Right ventricle myocardium inferior (tissue), 1 donor: ENCODE measurements around the gene HIRA. TPM values are rescaled to one million over a fixed set of nuclear protein-coding genes. Genes with fewer than 3 reads are reported as not detected.

Source experiments
- ATAC-seq: fragments of 200-7000 bp; cut with Tn5 transposase; one replicate; pipeline ENCODE4 v1.9.1; 2020; ENCODE audit warnings: mild to moderate bottlenecking, moderate library complexity
- DNase-seq: peaks from one replicate; pipeline ENCODE4 v3.0.0; 2021; ENCODE audit errors: missing footprints
- intact Hi-C: fragments of 100-400 bp; cut with DNase I; formaldehyde crosslinking; loops from one replicate; pipeline ENCODE4 v1.11.0; 2022
- total RNA-seq: library from RNA; stranded (reverse); fragmentation: NEBNext Ultra II Directional; extraction: Animal tissue kit (Norgen Biotek cat#: 25700); gene quantifications from one replicate; pipeline ENCODE4 v1.2.1, GENCODE V29; 2021
- donor health status: DM: no; HTN: yes; CAD: no; lungs with severe emphysema.

The HIRA gene
- total RNA-seq, 1 donor from 2014 or later: 17.4 TPM

GRCh38 chr22:19429950-19430889 lies 1.3 kb downstream of the HIRA start:
- intact Hi-C loops: loop anchor here (5.0 to 10.0 kb wide), 3 partner anchors 138 to 642 kb away; partner anchors contain the start of genes CLTCL1 and ESS2
- no peak for ATAC-seq

DNA sequence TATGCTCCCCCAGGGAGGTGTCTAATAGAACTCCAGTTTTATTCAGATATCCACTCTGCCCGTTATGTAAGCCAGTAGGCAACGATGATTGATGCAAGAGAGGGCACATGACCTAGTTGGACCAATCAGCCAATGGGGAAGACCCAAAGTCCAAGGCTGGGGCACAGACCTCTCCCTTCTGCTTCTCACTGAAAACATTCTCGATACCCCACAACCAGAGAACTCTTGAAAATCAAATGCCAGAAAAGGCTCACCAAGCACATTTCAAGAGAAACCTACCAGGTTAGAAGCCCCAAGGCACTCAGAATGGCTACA lies 7.4 kb downstream of the HIRA start:
- no peak for DNase-seq
- intact Hi-C loops: no loop called here

More at GRCh38 chr22:19429950-19430889, 1.3 kb downstream of the HIRA start:
- no peak for DNase-seq

GRCh38 chr22:19422440-19423301 lies 8.9 kb downstream of the HIRA start:
- DNase-seq (no peak), ATAC-seq (no peak)
- intact Hi-C loops: no loop called here

More for the DNA sequence above, 7.4 kb downstream of the HIRA start:
- no peak for ATAC-seq

DNA sequence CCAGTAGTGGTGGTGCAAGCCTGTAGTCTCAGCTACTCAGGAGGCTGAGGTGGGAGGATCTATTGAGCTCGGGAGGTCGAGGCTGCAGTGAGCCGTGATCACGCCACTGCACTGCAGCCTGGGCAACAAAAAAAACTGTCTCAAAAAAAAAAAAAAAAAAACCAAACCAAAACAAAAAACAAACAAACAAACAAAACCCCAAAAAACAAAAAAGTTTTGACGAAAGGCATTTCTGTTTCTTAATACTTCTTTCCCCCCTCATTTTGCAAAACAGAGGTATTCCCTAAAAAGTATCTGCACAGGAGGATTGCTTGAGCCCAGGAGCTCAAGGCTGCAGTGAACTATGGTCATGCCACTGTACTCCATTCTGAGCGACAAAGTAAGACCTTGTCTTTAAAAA lies 11.2 kb downstream of the HIRA start:
- intact Hi-C loops: no loop called here
- no peak for ATAC-seq
- DNase-seq: no peak

DNA sequence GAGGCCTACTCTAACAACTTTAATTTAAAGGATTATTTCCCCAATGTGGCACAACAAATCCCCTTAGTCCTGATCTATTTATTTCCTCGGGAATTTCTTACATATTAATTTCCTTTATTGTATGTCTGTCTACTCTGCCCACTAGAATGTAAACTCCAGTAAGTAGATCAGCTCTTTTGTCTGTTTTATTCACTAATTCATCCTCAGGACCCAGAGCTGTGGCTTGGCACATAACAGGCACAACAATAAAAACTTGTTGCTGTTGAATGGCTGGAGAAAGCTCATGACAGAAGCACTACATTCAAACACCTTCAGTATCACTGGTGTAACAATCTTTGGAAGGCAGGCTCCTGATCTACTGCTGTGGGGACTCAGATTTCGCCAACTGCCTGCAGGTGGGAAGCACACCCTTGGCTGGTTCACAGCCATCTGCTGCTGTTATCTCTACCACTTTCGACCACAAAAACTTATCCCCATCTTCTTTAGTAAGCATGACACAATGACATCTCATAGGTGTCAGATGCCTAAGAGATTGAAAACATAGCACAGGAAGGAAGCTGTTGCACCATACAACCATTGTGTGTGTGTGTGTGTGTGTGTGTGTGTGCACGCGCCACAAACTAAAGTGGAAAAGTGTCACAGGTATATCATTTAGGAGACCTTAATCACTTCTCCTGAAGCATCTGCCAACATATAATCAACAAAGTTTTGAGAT lies 11.9 kb downstream of the HIRA start:
- intact Hi-C loops: no loop called here
- DNase-seq: no peak

GRCh38 chr22:19419086-19419463 lies 12.5 kb downstream of the HIRA start:
- no peak for ATAC-seq
- intact Hi-C loops: no loop called here
- DNase-seq: no peak

More for the DNA sequence above, 11.9 kb downstream of the HIRA start:
- ATAC-seq: no peak

GRCh38 chr22:19412923-19413322 lies 18.6 kb downstream of the HIRA start:
- no peak for DNase-seq
- ATAC-seq: no peak
- intact Hi-C loops: no loop called here

DNA sequence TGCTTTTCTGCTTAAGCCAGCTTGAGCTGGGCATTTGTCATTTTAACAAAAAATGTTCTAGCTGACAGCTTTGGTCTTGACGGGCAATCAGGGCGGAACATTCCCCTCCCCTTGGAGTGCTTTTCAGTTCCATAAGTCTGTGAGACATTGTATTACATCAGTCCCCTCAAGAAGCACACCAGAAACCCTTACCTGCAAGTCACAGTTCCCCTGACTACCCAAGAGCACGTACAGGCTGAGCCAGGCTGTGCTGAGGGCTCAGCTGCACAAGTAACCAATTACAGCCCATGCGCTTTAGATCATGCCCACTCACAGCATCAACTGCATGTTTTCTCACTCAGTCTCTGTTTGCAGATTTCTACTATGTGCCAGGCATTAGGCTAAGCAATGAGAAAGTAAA lies 19.1 kb downstream of the HIRA start:
- DNase-seq (no peak), ATAC-seq (no peak)
- intact Hi-C loops: no loop called here

GRCh38 chr22:19411690-19412045 lies 19.9 kb downstream of the HIRA start:
- DNase-seq: no peak
- intact Hi-C loops: no loop called here
- peak; percentile 43 for ATAC-seq

DNA sequence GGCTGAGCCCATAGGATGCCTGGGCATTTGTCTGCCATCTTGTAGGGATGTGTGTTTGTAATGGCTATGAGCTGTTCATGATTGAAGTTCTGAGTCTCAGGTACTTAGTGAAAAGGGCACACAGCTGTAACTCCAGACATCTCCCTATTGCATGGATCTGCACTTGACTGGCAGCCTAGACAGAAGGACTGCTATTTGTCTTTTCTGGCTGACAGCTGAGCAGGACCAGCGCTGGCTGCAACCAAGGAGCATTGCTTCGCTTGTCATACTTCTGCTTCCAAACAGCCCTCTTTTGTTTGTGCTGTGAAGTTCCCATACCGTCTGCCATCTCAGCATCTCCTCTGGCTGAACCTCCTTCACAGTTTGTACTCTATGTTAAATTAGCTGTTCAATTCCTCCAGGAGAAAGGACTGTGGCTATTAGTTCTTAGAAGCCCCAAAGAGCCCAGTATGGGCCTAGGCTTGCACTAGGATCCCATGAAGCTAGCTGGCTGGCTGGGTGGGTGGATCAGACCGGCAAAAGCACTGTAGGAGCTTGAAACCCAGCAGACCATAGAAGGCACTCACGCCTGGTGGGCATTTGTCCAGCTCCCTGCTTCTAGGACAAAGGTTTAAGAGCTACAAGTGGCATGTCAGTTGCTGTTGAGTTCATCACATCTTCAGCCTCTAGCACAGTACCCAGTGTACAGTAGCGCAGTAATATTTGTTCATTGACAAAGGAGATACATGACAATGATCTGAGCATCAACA lies 20.4 kb downstream of the HIRA start:
- intact Hi-C loops: no loop called here
- DNase-seq: no peak
- ATAC-seq: peak; percentile 61

DNA sequence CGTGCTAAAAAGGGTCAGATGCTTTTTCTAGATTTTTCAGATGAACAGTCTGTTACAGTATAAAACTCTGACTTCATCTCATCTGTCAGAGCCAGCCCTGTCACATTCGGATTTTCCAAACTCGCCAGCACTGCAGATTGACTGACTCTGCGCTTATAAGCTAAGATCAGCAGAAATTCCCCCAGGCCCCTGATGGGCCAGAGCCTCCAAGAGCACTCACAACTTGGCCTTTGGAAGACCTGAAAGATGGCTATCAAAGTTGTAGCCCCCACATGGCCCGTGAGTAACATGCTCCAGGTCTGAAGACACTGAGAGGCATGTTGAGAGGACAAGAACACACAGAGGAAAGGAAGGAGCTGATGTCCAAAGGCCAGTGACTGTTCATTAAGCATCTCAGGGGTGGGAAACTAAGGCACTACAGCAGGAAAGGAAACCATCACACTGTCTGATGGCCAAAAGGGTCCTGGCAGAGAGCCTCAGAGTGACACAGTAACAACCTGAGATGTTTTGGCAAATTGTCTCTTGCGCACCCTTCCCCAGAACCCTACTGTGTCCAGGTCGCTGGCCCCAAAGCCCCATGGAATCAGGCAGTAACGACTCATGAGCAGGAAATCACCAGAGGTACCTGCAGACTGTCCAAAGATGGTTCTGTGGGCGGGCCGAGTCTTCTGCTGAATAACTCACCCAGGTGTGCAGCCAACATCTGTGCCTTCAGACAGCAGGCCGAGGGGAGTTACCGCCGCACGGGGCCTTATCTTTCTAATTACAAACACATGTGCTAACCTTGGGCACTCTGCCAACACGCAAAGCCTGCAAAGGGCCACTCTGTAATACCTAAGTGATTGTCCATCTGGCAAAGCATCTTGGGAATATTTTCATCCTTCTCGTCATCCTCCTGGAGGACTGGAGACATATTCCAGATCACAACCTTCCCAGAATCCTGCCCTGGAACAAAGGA lies 23.6 kb downstream of the HIRA start:
- intact Hi-C loops: no loop called here
- DNase-seq: no peak

DNA sequence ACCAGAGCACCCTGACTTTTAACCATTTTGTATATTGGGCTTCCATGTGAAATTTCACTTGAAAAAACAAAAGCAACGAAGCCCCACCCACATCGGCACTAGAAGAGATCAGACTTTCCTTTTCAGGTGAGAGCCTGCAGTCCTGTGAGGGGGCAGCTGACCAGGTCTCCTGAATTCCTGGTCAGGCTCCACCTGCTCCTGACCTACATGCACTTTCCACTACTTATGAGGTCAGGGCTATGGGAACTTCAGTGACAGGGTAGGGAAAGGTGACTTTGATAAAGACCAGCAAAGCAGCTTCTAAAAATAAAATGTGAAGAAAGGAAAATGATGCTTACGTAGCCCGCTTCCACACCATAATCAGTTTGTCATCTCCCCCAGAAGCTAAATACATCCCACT lies 24.7 kb downstream of the HIRA start:
- ATAC-seq (peak; percentile 60), DNase-seq (no peak)
- intact Hi-C loops: no loop called here

More for the DNA sequence above, 23.6 kb downstream of the HIRA start:
- no peak for ATAC-seq

DNA sequence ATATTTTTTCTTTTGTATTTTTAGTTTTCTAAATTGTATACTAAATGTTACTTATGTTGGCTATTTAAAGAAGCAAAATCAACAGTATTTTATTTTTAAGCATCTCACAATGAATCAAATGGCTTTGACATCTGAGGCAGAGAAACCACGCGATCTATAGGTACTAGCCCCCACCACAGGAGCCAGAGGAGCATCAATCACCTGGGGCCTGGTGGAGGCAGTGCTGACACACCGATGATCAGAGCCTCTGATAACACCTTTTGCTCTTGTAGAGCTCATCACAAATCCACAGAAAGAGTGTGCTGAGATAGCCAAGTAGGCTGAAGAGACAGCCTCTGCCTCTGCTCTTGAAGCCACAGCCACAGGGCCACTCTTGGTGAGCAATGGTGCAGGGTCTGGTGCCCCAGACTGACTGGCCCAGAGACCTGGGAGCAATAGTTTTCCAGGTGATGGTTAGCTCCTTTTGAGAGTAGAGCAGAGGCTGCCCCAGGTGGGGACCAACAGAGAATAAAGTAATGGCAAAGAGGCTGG lies 25.2 kb downstream of the HIRA start:
- DNase-seq (no peak), ATAC-seq (no peak)
- intact Hi-C loops: no loop called here

GRCh38 chr22:19405652-19406051 lies 25.9 kb downstream of the HIRA start:
- DNase-seq (no peak), ATAC-seq (no peak)
- intact Hi-C loops: no loop called here

DNA sequence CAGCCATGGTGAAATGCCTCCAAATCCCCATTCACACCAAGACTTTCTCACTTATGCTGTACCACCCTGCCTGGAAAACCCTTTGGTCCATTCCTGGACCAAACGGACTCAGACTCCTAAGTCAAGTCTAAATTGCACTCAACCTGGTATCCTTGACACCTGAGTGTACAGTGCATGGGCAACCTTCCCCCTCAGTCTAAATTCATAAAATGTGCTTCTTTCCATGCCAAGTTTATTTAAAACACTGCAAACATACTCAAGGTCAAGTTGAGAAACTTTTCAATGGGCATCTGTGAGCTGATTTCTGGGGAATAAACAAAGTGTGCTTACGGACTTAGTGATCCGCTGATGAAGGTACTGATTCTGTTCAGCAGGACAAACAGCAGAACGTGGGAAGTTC lies 26.4 kb downstream of the HIRA start:
- ATAC-seq (no peak), DNase-seq (no peak)
- intact Hi-C loops: no loop called here

DNA sequence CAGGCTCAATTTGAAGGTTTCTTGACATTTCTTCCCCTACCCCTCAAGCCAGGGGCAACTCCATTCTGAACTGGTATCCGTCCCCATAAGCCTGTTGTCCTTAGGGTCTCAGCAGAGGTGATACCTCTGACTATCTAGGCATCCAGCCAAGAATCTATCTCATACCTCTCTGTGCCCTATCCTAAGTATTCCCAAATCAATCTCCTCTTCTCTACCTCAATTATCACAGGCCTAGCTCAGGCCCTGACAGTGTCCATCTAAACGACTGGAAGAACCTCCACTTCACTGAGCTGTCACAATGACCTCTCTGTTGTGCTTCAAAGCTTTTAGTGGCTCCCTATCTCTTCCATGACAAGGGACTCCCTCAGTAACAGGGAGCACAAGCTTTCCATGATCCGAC lies 26.9 kb downstream of the HIRA start:
- intact Hi-C loops: loop anchor here (5.0 kb wide), 1 partner anchor 167 kb away; no protein-coding TSS in a partner anchor
- DNase-seq: no peak

DNA sequence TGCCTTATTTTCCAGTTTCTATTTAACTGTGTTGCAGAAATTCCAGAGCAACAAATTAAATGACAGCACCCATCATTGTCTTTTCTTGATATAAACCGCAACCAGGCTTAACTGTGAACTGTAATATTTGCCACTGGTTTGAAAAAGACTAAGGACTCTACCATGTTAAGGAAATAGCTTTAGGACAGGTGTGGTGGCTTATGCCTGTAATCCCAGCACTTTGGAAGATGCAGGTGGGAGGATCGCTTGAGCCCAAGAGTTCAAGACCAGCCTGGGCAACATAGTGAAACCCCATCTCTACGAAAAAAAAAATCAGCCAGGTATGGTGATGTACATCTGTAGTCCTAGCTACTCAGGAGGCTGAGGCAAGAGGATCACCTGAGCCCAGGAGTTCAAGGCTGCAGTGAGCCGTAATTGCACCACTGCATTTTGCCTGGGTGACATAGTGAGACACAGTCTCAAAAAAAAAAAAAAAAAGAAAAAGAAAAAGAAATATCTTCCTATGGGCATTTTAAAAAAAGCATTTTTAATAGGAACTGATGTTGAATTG lies 28.8 kb downstream of the HIRA start:
- intact Hi-C loops: loop anchor here (2.0 to 5.0 kb wide), 2 partner anchors 60 to 165 kb away; no protein-coding TSS in a partner anchor
- DNase-seq (no peak), ATAC-seq (no peak)

More for the DNA sequence above, 26.9 kb downstream of the HIRA start:
- ATAC-seq: no peak
